Superior temporal gyrus (tissue), 1 donor: ENCODE results near the gene FYN.

Source experiments
- DNase-seq: peaks from one replicate; pipeline ENCODE4 v3.0.0-alpha.2; 2016; ENCODE audit errors: extremely low spot score

FYN gene

DNA sequence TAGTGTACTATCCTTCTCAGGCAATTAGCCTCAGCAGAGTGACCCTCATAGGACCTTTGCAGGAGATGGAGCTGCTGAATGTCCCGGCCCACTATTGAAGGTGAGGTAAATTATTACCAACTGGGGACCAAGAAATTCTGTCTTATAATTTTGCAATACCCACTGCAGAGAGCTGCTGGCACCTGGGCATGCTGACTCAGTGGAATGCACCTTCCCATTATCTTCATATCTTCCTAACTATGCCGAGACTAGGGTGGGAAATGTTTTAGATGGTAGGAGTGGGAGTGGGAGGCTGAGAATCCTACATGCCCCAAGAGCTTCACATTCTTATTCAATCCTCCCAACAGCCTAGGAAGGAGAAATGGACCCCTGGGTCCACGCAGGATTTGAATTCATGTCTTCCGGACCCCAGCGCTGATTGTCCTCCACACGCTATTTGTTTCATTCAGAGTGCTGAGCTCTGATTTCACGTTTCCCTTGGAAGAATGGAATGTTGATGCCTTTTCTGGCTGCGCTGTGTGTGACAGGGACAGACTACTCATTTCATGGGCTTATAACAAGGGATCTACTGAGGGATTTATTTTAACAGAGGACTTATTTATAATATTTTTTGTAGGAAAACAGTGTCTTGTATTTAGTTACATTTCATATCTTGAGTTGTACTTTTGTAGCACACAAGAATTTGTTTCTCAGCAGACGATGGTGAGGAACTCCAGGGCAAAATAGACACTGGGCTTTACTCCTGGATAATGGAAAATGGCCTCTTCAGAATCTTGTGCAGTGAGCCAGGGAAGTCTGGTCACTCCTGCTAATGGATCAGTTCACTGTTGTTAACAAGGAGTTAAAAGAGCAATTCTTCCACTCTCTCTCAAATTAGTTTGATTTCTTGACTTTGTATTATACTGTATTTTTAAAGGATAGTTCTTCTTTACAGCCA is 66.4 kb downstream of the FYN start:
- no peak for DNase-seq

- no peak for DNase-seq
Measured at GRCh38 chr6:111806165-111806547, 67.1 kb downstream of the FYN start.

DNA sequence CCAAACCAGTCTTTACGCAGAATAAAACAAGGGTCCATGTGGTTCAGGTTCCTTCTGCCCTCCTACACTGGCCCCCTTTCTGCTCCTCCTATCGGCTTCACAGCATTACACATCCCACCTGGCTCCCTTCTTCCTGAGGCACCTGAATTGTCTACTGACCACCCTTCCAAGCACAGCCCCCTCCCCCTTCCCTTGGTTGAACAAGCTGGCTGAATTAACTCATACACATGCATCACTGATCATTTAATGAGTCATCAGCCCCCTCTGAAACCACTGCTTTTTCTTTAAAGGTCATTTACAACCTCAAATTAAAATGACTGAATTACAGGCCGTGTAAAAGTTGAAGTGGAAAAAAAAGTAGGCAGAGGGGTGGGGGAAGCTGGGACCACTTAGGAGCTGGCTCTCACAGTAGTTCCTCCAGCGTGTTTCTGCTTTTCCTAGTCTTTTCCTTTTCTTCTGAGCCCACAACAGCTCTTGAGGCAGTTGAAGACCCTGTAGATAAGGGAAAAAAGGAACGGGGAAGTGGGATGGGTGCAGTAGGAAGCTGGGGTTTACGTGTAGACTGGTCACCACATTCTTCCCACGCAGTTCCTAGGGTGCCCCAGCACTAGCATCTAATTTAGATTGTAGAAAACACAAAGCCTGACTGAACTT is 67.6 kb downstream of the FYN start:
- DNase-seq = no peak

- no peak for DNase-seq
Measured at GRCh38 chr6:111804627-111805235, 68.5 kb downstream of the FYN start.

DNA sequence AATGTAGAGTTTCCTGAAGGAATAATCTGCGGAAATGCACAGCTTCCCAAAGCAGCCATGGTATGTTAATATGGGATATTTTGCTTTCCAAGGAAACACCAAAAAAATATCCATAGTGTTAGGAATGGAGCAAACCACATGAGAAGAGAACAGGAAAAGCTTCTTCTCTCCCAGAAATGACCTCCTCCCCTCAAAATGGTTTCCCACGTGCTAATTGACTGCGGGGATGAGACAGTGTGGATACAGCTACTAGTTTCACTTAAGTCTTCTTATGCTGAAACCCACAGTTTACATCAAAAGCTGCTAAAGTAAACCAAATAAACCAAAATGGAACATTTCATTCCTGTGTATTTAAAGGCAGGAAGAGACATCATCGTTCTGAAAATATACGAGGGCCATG is 69.4 kb downstream of the FYN start:
- no peak for DNase-seq

- no peak for DNase-seq
Measured at GRCh38 chr6:111803371-111803770, 69.9 kb downstream of the FYN start.

DNA sequence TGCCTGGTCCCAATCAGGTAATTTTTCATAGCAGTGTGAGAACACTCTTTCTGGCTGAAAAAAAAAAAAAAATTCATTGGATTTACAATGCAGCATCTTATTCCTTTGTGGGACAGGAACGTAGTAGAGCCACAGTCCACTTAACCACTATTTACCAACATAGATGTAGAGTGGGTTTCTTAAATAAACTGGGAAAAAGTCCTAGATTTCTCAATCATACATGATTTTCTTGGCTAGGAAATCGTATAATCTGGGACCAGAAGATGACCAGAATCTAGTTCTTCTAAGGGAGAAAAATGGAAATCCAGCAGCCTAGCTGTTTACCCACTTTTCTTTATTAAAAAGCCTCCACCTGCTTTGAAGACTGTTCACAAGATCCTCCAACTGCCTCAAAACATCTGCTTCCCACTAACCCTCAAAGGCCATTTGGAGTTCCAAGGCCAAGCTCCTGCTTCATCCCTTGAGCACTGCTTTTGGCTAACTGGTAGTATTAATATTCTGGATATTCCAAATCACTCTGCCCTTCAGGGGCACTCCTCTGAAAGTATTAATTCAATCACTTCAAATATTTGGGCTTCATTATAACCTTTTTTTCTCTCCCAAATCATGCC is 70.4 kb downstream of the FYN start:
- no peak for DNase-seq

- DNase-seq = no peak
Measured at GRCh38 chr6:111802015-111802414, 71.2 kb downstream of the FYN start.

GRCh38 chr6:111800821-111801220 is 72.4 kb downstream of the FYN start:
- no peak for DNase-seq

DNA sequence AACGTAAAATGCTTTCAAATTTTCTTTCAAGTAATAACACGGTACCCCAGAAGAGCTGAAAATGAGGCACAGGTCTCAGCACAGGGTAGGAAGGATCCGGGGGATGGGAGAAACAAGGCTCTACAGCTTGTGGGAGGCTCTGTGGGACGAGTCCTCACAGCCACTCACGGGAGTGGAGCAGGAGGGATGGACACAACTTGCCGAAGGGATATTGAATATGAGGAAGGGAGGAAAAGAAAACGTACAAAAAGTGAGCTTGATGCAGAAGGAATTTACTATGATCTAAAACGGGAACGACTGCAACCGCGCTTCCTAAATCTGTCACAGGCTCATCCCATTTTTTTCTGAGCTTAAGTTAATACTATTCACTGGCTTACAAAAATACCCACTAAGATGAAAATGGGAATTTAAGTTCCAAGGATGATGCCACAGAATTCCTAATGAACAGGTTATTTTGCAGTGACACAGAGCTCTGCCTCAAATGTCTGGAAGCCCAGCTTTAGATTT is 72.9 kb downstream of the FYN start:
- DNase-seq = no peak

DNA sequence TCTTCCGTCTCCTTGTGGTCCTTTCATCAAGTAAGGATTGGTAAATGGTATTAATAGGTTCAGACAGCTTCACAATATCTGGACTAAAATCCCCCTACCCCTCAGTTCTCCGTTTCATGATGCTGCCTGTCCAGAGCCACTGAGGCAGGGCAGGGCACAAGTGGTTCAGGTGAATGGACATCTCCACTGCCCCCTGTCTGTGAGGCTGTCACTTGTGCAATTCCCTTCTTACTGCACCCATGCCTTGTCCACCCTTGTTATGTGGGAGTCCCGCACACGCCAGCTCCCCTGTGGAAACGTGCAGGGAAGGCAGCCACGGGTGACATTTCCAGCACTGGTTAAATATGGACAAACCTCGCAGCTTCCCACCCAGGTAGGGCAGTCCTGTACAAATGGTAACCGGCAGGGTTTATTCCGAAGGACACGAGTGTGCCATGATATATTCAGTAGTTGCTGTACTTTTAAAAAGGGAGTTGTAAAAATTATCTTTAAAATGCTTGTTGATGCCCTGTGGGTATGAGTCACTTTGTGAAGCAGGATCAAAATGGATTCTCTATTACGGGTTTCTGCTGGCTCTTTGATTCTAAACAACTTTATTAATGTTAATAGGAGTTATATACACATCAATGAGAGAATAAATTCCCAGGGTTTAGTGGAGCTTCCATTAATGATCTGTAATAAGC is 73.5 kb downstream of the FYN start:
- DNase-seq = no peak

GRCh38 chr6:111798281-111798725 is 74.9 kb downstream of the FYN start:
- DNase-seq = no peak

- no peak for DNase-seq
Measured at GRCh38 chr6:111796310-111796918, 76.8 kb downstream of the FYN start.

GRCh38 chr6:111795558-111795957 is 77.7 kb downstream of the FYN start:
- DNase-seq = no peak

- DNase-seq = no peak
Measured at GRCh38 chr6:111794727-111795452, 78.4 kb downstream of the FYN start.

DNA sequence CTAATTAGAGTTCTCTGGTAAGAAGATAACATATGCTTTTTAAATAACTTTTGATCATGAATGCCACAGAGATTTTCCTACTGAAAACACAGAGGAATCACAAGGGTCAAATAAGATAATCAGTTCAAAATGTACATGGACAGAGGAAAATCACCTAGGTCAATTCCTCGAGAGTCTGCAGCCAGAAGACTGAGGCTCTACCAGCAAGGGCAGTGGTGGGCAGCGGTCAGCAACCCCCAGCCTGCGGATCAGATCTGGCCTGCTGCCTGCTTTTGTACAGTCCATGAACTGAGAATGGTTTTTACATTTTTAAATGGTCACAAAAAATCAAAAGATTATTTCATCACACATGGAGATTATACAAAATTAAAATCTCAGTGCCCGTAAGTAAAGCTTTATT is 79.0 kb downstream of the FYN start:
- DNase-seq = no peak

- no peak for DNase-seq
Measured at GRCh38 chr6:111793711-111794111, 79.5 kb downstream of the FYN start.

GRCh38 chr6:111792914-111793700 is 80.1 kb downstream of the FYN start:
- DNase-seq = no peak

DNA sequence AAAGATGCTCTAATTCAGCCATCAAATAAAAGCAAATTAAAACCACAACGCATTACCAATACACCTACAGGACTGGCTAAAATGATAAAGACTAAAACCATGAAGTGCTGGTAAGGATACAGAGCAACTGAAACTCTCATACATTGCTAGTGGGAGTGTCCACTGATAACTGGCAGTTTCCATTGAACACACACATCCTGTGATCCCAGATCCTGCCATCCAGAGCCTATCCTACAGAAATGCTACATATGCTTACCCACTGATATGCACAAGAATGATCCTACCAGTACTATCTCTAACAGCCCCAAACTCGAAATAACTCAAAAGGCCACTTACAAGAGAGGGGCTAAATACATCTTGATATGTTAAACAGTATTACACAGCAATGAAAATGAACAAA is 81.0 kb downstream of the FYN start:
- DNase-seq = no peak

DNA sequence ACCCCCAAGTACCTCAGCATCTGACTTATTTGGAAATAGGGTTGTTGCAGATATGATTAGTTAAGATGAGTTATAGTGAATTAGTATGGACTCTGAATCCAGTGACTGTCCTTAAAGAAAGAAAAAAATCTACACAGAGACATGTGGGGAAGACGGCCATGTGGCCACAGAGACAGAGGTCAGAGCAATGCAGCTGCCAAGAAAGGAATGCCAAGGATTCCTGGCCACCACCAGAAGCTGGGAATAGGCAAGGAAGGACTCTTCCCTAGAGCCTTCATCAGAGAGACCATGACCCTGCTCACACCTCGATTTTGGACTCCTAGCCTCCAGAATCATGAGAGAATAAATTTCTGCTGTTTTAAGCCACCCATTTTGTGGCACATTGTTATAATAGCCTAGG is 81.8 kb downstream of the FYN start:
- no peak for DNase-seq
